SK-N-MC (cell line): Measurements from ENCODE around the gene EPN2.
"Not testable (repeated sequence)": the region's sequence is repeated elsewhere in the genome, so short reads cannot be mapped to it uniquely, and the experiment has no call there.

ENCODE experiments used
- DNase-seq: peaks from one replicate; pipeline ENCODE4 v3.0.0-alpha.2; 2011; ENCODE audit warnings: low read depth, low spot score
- H3K27ac ChIP-seq: fragments of 200-600 bp; sonication (generic); 2 replicates; pipeline ENCODE4 v1.5.1; 2016; ENCODE audit warnings: mixed run types
- H3K36me3 ChIP-seq: fragments of 200-600 bp; sonication (generic); 2 replicates; pipeline ENCODE4 v1.6.1; 2017; ENCODE audit warnings: antibody characterized with exemption, low read length, mixed read lengths; ENCODE audit not compliant: insufficient read depth
- H3K4me3 ChIP-seq: fragments of 200-600 bp; sonication (generic); 2 replicates; pipeline ENCODE4 v1.5.1; 2016
- H3K9ac ChIP-seq: fragments of 200-600 bp; sonication (generic); 2 replicates; pipeline ENCODE4 v1.8.0; 2017; ENCODE audit warnings: mixed run types, mixed read lengths; ENCODE audit not compliant: insufficient read length
- H3K9me3 ChIP-seq: fragments of 200-600 bp; sonication (generic); 2 replicates; pipeline ENCODE4 v1.6.1; 2017; ENCODE audit warnings: low read depth, mild to moderate bottlenecking, antibody characterized with exemption, low read length, moderate library complexity, mixed read lengths
- EZH2 ChIP-seq: fragments of 200-600 bp; sonication (generic); IDR thresholded peaks from one replicate; pipeline ENCODE4 v1.6.1; 2017; ENCODE audit warnings: antibody characterized with exemption
- FOXP2 ChIP-seq: optimal IDR thresholded peaks from 2 replicates; pipeline ENCODE3; 2011; ENCODE audit warnings: mild to moderate bottlenecking, moderate library complexity; ENCODE audit not compliant: insufficient read depth; ENCODE audit errors: extremely low read length, control extremely low read depth
- POLR2AphosphoS5 ChIP-seq: IDR thresholded peaks from 2 replicates; pipeline ENCODE4 v1.6.1; 2012; ENCODE audit warnings: mild to moderate bottlenecking, low read depth, low read length, borderline replicate concordance

EPN2 gene

DNA sequence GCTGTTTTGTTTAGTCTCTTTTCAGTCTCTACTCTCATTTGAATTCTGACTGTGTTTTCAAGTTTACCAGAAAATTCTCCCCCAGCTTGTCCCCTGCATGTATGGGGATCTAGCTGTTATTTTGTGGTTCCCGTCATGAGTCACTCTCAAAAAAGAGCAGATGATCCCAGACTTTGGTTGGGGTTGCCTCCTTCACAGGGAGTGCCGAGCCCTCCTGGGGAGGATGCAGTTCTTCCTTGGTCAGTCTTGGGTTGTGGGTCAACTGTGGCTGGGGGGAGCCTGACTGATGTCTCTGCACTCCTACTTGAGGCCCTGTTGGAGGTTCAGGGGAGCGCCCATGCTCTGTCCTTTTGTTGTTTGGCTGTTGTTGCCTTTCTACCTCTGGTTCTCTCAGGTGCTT lies 37.7 kb downstream of the EPN2 start:
- peaks cover 3% of the 10 kb centered on the region; the same call in 1 of the 2 replicates for H3K36me3 ChIP-seq
- no peaks in the 10 kb centered on the region for H3K9me3 ChIP-seq
- no peak overlapping the region for H3K9ac ChIP-seq
- DNase-seq = no peak
- no peak overlapping the region for H3K4me3 ChIP-seq
- TF ChIP-seq POLR2AphosphoS5 (no peak), FOXP2 (no peak), EZH2 (no peak)
- H3K27ac ChIP-seq = no peak overlapping the region

DNA sequence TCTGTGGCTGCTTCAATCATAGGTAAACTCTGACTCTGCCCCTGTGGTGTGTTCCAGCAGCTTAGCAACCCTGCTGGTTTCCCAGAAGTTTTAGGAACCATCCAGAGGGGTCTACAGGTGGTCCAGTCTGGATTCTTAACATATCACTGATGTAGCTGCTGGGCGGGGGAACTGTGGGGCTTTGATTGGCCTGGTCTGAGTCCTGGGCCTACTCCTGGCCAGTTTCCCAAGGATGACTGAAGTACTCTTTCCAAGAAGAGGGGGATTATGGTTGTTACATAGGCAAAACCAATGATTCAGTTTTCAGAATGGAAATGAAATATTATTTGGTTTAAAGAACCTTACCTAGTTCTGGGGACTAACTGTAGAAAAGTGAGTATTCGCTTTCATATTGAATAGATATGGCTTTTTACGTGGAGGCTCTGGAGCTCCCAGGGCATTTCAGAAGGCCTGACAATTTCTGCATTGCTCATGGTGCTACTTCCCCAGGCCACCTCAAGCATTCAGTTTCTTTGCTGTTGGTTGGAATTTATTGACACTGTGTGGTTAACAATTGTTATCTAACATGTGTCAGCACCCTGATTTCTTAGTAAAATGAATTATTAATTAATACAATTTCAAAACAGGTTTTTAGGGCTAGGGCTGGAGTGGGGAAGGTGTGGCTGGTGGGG lies 38.4 kb downstream of the EPN2 start:
- no peak overlapping the region for H3K4me3 ChIP-seq
- peaks cover 3% of the 10 kb centered on the region; the same call in 1 of the 2 replicates for H3K36me3 ChIP-seq
- H3K9me3 ChIP-seq = no peaks in the 10 kb centered on the region
- H3K27ac ChIP-seq = no peak overlapping the region
- DNase-seq = no peak
- H3K9ac ChIP-seq = no peak overlapping the region
- no peak for TF ChIP-seq POLR2AphosphoS5
- TF ChIP-seq FOXP2 = no peak
- no peak for TF ChIP-seq EZH2

DNA sequence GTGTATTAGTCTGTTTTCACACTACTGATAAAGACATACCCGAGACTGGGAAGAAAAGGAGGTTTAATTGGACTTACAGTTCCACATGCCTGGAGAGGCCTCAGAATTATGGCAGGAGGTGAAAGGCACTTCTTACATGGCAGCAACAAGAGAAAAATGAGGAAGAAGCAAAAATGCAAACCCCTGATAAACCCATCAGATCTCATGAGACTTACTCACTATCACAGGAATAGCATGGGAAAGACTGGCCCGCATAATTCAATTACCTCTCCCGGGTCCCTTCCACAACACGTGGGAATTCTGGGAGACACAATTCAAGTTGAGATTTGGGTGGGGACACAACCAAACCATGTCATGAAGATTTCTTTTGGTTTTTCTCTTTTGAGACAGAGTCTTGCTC lies 41.1 kb downstream of the EPN2 start:
- not testable (repeated sequence) for DNase-seq, H3K4me3 ChIP-seq, H3K27ac ChIP-seq, H3K9ac ChIP-seq, H3K9me3 ChIP-seq
- peaks cover 11% of the 10 kb centered on the region; the same call in 1 of the 2 replicates for H3K36me3 ChIP-seq

DNA sequence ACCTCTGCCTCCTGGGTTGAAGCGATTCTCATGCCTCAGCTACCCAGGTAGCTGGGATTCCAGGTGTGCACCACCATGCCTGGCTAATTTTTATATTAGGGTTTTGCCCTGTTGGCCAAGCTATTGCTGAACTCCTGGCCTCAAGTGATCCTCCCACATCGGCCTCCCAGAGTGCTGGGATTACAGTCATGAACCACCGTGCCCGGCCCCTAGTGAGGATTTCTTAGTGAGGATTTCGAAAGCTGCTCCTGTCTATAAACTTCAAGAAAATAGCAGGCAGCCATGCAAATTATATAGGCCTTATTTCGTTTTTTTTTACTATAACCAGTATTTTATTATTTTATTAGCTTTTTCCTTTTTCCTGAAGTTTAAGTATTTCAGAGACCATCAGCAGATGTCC lies 41.6 kb downstream of the EPN2 start:
- TF ChIP-seq FOXP2 (no peak), EZH2 (no peak), POLR2AphosphoS5 (no peak)
- Histone ChIP-seq H3K4me3 (no peak overlapping the region), H3K27ac (no peak overlapping the region), H3K36me3 (peaks cover 12% of the 10 kb centered on the region; the same call in 1 of the 2 replicates), H3K9ac (no peak overlapping the region), H3K9me3 (no peaks in the 10 kb centered on the region)
- DNase-seq = no peak

DNA sequence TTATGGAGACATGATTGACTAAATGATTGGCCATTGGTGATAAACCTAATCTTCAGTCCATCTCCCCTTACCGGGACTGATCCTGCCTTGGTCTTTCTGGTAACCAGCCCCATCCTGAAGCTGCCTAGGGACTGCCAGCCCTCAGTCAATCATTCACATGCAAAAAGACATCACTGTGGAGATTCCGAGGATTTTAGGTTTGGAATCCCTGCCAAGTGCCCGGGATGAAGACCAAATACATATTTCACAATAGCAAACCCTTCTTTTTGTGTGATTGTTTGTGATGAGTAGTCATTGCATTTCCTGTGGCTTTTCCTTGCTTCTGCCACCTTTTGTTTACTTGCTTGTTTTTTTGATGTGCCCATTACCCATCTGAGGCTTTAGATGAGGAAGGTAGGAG lies 44.0 kb downstream of the EPN2 start:
- Histone ChIP-seq H3K36me3 (peaks cover 12% of the 10 kb centered on the region; the same call in 1 of the 2 replicates), H3K27ac (no peak overlapping the region), H3K9me3 (no peaks in the 10 kb centered on the region), H3K9ac (no peak overlapping the region), H3K4me3 (no peak overlapping the region)
- TF ChIP-seq POLR2AphosphoS5 (no peak), EZH2 (no peak)
- DNase-seq = no peak

DNA sequence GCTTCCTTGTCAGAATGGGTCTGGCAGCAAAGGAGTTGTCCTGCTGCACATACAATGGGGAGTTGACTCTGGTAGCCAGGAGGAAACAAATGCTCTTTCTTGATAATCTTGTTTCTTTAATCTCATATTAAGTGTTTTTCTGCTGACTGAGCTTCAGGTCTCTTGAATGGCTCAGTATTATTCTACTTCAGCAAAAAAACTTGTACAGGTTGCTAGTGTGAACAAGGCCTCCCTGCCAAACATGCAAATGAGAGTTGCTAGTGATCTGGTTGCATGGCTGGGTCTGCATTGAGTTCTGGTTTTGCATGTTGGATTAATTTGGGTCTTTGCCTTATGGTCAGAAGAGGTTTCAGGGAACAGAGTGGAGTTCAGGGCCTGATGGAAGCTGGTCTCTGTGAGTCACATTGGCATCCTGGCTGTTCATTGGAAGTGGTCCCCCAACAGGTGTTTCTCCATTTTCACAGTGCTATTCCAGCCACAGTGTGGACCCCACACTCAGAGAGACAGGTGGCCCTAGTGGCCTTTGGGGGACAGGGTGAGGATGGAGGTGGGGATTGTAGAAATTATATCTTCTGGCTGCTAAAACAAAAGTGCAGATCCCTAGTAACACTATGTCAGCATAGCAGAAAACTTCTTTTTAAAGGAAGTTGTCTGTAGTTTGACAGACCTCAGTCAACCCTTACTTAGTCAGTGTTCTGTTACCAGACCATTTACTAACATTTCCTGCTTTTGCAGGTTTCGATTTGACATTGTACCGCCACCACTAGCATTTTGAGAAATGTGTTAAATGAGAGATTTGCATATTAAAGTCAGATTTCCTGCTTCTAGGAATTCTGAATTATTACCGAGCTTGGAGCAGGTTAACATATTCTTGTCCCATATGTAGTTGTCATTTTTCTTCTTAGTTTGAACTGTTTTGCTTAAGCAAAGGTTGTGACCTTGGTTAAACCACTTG lies 47.1 kb downstream of the EPN2 start:
- Histone ChIP-seq H3K36me3 (peaks cover 9% of the 10 kb centered on the region; the same call in 1 of the 2 replicates), H3K9ac (no peak overlapping the region), H3K4me3 (no peak overlapping the region), H3K9me3 (no peaks in the 10 kb centered on the region), H3K27ac (no peak overlapping the region)
- DNase-seq = no peak
- no peak for TF ChIP-seq POLR2AphosphoS5
- TF ChIP-seq EZH2 = no peak
- no peak for TF ChIP-seq FOXP2

DNA sequence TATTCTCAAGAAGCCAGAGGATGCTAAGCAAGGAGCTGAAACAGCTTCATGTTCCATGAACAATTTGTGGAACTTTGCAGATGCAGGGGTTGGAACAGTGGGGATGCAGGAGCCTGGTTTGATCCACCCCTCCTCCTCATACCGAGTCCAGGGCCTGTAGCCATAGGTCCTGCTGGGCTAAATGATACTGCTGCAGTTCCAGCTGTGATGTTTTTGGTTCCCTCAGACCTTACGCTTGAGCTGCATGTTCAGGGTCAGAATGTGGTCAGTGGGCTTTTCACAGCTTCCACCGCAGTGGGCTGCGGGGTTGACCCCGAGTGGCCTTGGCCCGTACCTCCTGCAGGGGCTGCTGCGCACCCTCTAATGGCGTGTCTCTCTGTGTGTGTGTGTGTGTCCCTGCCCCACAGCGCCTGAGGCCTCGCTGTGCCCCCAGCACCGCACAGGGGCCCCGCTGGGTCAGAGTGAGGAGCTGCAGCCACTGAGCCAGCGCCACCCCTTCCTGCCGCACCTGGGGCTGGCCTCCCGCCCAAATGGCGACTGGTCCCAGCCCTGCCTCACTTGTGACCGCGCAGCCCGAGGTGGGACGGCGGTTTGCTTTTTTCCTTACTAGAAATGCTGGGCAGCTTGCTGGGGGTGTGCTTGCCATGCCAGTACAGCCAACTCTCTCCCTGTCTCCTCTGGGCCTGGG lies 48.2 kb downstream of the EPN2 start:
- no peak overlapping the region for H3K4me3 ChIP-seq
- peaks cover 9% of the 10 kb centered on the region; the same call in 1 of the 2 replicates for H3K36me3 ChIP-seq
- no peak for DNase-seq
- TF ChIP-seq FOXP2 (no peak), POLR2AphosphoS5 (no peak)
- H3K9me3 ChIP-seq = no peaks in the 10 kb centered on the region
- H3K9ac ChIP-seq = no peak overlapping the region
- H3K27ac ChIP-seq = no peak overlapping the region

DNA sequence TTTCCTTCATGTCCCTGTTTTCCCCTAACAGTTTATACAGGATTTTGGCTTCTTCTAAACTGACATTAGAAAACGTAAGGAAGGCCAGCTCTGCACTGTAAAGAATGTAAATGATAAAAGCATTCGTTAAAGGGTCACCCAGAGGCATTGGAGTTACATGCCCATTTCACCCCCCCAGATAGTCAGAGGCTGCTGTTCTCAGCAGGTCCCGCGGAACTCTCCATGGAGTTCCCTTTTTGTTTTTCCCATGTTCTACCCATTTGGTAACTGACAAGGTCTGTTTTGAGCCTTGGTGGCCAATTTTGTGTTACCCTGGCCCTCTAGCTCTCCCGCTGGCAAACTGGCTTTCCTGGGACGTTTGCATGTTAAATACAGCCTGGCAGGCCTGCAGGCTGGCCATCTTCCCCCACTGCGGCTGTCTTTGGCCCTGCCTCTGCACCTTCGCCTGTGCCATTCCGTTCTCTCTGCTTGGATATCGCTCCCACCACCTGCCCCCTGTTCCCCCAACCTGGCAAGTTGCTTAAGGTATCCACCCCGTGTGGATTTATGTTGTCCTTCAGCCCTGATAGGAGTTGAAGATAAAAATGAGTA lies 49.7 kb downstream of the EPN2 start:
- Histone ChIP-seq H3K36me3 (peaks cover 9% of the 10 kb centered on the region; the same call in 1 of the 2 replicates), H3K9ac (no peak overlapping the region), H3K27ac (no peak overlapping the region), H3K9me3 (no peaks in the 10 kb centered on the region), H3K4me3 (no peak overlapping the region)
- TF ChIP-seq EZH2 = no peak
- no peak for TF ChIP-seq FOXP2
- TF ChIP-seq POLR2AphosphoS5 = no peak
- DNase-seq = no peak
